Spleen (tissue), 11 donors: ENCODE measurements around the gene SLFNL1. TPM values are rescaled to one million over a fixed set of nuclear protein-coding genes. Genes with fewer than 3 reads are reported as not detected.

ENCODE experiments used
- DNase-seq: peaks from one replicate; pipeline ENCODE4 v3.0.0-alpha.2; 2020
- H3K27ac ChIP-seq, 8 donors: fragments of 200-600 bp; sonication (generic) in 7 of 8; 1 replicate in 4 of 8; 2 replicates in 4 of 8; pipeline versions ENCODE4 v1.5.0 to v1.8.0; 2016 to 2021; ENCODE audit warnings: inconsistent platforms in 4 of 8, mild to moderate bottlenecking in 4 of 8, moderate library complexity in 1 of 8
- H3K27me3 ChIP-seq, 7 donors: fragments of 200-600 bp; sonication (generic) in 6 of 7; replicated peaks in 1 of 7; 1 replicate in 4 of 7; 2 replicates in 3 of 7; pipeline versions ENCODE4 v1.5.0 to v1.8.0; 2016 to 2021; ENCODE audit warnings: inconsistent platforms in 3 of 7, mild to moderate bottlenecking in 1 of 7
- H3K36me3 ChIP-seq, 6 donors: fragments of 200-600 bp; sonication (generic) in 5 of 6; 1 replicate in 4 of 6; 2 replicates in 2 of 6; pipeline versions ENCODE4 v1.5.0 to v1.8.0; 2016 to 2021; ENCODE audit warnings: inconsistent platforms in 2 of 6
- H3K4me1 ChIP-seq, 6 donors: fragments of 200-600 bp; sonication (generic) in 5 of 6; 1 replicate in 3 of 6; 2 replicates in 3 of 6; pipeline versions ENCODE4 v1.5.0 to v1.8.0; 2016 to 2021; ENCODE audit warnings: inconsistent platforms in 3 of 6
- H3K4me3 ChIP-seq, 8 donors: fragments of 200-600 bp; sonication (generic) in 7 of 8; 1 replicate in 4 of 8; 2 replicates in 4 of 8; pipeline versions ENCODE4 v1.5.0 to v1.8.0; 2016 to 2021; ENCODE audit warnings: inconsistent platforms in 4 of 8, mild to moderate bottlenecking in 4 of 8, moderate library complexity in 2 of 8
- H3K9me3 ChIP-seq, 8 donors: fragments of 200-600 bp; sonication (generic) in 7 of 8; 1 replicate in 4 of 8; 2 replicates in 4 of 8; pipeline versions ENCODE4 v1.5.0 to v1.8.0; 2016 to 2021; ENCODE audit warnings: inconsistent platforms in 4 of 8
- POLR2A ChIP-seq, 3 donors: fragments of 450-650 bp; IDR thresholded peaks; one replicate each; pipeline ENCODE4 v1.5.1; 2017; ENCODE audit warnings: antibody characterized with exemption in 3 of 3, mild to moderate bottlenecking in 1 of 3
- POLR2AphosphoS5 ChIP-seq, 3 donors: sonication (generic); formaldehyde crosslinking; IDR thresholded peaks; one replicate each; pipeline ENCODE4 v1.5.1; 2017; ENCODE audit warnings: antibody characterized with exemption in 3 of 3
- WGBS, 5 donors: extraction: QIAGEN DNeasy Blood & Tissue Kit in 3 of 5; methylation state at CpG; one replicate each; pipeline versions ENCODE4 v1.1.5 to v1.1.7; 2013 to 2018; 5-methylcytosine and 5-hydroxymethylcytosine counted together
- intact Hi-C: fragments of 100-400 bp; cut with DNase I; formaldehyde crosslinking; loops from one replicate; pipeline ENCODE4 v1.15.0; 2023; ENCODE audit warnings: low total_unique reads
- polyA plus RNA-seq, 3 donors: library from polyadenylated mRNA; stranded (reverse); fragments of 200-250 nt; gene quantifications; one replicate each; pipeline ENCODE4 v1.2.1, GENCODE V29; 2013
- total RNA-seq, 7 donors: library from RNA; depleted of rRNA in 3 of 7; stranded (reverse); fragments of >200 nt in 3 of 7; fragmentation: NEBNext Ultra II Directional in 4 of 7; extraction: Animal tissue kit (Norgen Biotek cat#: 25700) in 4 of 7; gene quantifications; one replicate each; pipeline versions ENCODE4 v1.1.0 to v1.2.1, GENCODE V29; 2016 to 2021
- TF ChIP-seq, protein P1 (sequence below), 11 experiments: fragments of 200-600 bp in 7 of 11; fragments of 450-650 bp in 4 of 11; sonication (generic) in 4 of 11; IDR thresholded peaks in 8 of 11; conservative IDR thresholded peaks in 3 of 11; 1 replicate in 7 of 11; 2 replicates in 4 of 11; pipeline versions ENCODE4 v1.4.0 to v1.8.0; 2016 to 2021; ENCODE audit warnings: antibody characterized with exemption in 11 of 11, inconsistent platforms in 4 of 11, mild to moderate bottlenecking in 1 of 11
- donor health status: healthy with polysubstance abuse.
- donor health status: DM: no; HTN: no; CAD: no; lungs with moderate emphysema.
- donor health status: DM: no; HTN: no; CAD: no.
- donor health status: Bipolar disorder and iron deficiency.
- donor health status: healthy.
- donor health status: DM: no; HTN: no; CAD: no.
- donor health status: DM: yes; HTN: yes; CAD: no.

Gene SLFNL1
- total and polyA plus RNA-seq, 10 donors, result 0.21 to 1.7 (median 0.59) TPM

DNA sequence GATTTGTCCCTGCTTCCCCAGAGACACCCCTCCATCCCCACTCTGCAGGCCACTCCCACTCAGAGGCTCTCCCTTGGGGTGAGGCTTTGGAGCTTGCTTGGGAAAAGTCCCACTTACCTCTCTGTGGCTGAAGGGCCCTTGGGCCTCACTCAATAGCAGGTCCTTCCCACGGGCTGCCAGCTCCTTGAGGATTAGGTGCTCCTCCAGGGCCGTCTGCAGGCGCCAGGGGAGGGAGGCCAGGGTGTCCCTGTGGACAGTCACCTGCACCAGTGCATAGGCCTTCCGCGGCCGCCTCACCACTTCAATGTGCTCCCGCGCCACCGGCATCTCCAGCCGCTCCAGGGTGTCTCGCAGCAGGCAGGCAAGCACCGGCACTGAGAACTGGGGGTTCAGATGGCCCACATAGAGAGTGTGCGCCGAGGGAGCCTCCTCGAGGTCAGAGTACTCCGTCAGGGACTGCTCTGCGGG is 1.4 kb downstream of the SLFNL1 start:
- Histone ChIP-seq H3K4me1 (peaks cover 0 to 15% (median 7%) of the 10 kb centered on the region in 6 donors), H3K27me3 (no peaks in the 10 kb centered on the region), H3K9me3 (no peaks in the 10 kb centered on the region), H3K4me3 (no peak overlapping the region), H3K36me3 (peaks cover 0 to 68% (median 10%) of the 10 kb centered on the region in 6 donors), H3K27ac (no peak overlapping the region)
- intact Hi-C loops, result no loop called here
- no peak for DNase-seq
- TF ChIP-seq, protein P1, sequence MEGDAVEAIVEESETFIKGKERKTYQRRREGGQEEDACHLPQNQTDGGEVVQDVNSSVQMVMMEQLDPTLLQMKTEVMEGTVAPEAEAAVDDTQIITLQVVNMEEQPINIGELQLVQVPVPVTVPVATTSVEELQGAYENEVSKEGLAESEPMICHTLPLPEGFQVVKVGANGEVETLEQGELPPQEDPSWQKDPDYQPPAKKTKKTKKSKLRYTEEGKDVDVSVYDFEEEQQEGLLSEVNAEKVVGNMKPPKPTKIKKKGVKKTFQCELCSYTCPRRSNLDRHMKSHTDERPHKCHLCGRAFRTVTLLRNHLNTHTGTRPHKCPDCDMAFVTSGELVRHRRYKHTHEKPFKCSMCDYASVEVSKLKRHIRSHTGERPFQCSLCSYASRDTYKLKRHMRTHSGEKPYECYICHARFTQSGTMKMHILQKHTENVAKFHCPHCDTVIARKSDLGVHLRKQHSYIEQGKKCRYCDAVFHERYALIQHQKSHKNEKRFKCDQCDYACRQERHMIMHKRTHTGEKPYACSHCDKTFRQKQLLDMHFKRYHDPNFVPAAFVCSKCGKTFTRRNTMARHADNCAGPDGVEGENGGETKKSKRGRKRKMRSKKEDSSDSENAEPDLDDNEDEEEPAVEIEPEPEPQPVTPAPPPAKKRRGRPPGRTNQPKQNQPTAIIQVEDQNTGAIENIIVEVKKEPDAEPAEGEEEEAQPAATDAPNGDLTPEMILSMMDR (IDR thresholded peaks at IDR 0.05 in 8 of 11, conservative IDR thresholded peaks at IDR 0.05 in 3 of 11), result no peak
- no peak for TF ChIP-seq POLR2A (IDR thresholded peaks at IDR 0.05)
- TF ChIP-seq POLR2AphosphoS5 (IDR thresholded peaks at IDR 0.05), result peak in 1 of 3 donors; percentile 54
- WGBS, 5 donors, result 91 to 100% (median 95%) methylated on average over 9 to 17 of the region's 17 CpGs

DNA sequence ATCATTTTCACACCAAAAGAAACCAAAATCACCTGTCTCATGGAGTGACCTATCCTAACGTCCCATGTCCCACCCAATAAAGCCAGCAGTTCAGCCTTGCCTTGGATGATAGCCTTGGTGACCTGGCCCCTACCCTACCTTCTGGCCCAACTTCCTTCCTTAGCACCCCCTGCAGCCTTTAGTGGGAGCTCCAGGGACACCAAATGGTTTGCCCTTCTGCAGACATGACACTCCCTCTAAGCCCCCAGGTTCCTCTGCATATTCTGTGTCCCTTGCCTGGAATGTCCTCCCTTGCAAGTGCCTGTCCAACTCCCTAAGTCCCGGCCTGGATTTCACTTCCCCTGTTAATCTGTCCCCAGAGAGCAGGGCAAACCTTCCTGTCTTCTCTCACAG is 2.2 kb downstream of the SLFNL1 start:
- TF ChIP-seq POLR2A (IDR thresholded peaks at IDR 0.05) (no peak), POLR2AphosphoS5 (IDR thresholded peaks at IDR 0.05) (no peak)
- TF ChIP-seq, protein P1 (IDR thresholded peaks at IDR 0.05 in 8 of 11, conservative IDR thresholded peaks at IDR 0.05 in 3 of 11), result no peak
- no peaks in the 10 kb centered on the region for H3K9me3 ChIP-seq
- H3K27me3 ChIP-seq, result no peaks in the 10 kb centered on the region
- WGBS, 5 donors, result 47 to 66% (median 60%) methylated on average over 2 of the region's 2 CpGs
- intact Hi-C loops, result no loop called here
- peaks cover 0 to 23% (median 7%) of the 10 kb centered on the region in 6 donors for H3K4me1 ChIP-seq
- no peak overlapping the region for H3K27ac ChIP-seq
- no peak overlapping the region for H3K4me3 ChIP-seq
- no peak for DNase-seq
- H3K36me3 ChIP-seq, result peaks cover 0 to 68% (median 10%) of the 10 kb centered on the region in 6 donors

DNA sequence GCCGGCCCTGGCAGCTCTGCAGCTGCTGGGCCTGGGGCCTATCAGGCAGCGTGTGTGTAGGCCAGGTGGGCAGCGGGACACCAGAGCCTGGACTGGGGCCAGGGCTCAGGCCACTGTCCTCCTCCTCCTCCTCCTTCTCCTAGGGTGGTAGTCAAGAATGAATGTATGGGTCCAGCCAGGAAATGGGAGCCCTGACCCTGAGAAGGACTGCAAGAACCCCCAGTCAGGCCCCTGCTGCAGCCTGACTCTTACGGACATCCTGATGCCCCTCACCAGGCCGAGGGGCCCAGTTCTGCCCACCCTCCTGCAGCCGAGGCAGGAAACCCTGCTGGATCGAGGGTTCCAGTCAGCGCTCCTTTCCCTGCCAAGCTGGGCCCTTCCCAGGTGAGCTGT is 3.5 kb downstream of the SLFNL1 start:
- TF ChIP-seq POLR2AphosphoS5 (IDR thresholded peaks at IDR 0.05), result peak in 1 of 3 donors; percentile 32
- TF ChIP-seq, protein P1 (IDR thresholded peaks at IDR 0.05 in 8 of 11, conservative IDR thresholded peaks at IDR 0.05 in 3 of 11), result no peak
- WGBS, 5 donors, result 91 to 97% (median 96%) methylated on average over 5 to 8 of the region's 8 CpGs; no CpG with 5 or more reads in 1 of the 5 donors
- Histone ChIP-seq H3K36me3 (peaks cover 0 to 66% (median 10%) of the 10 kb centered on the region in 6 donors), H3K4me1 (peaks cover 0 to 36% (median 14%) of the 10 kb centered on the region in 6 donors), H3K27me3 (no peaks in the 10 kb centered on the region), H3K4me3 (no peak overlapping the region), H3K27ac (no peak overlapping the region), H3K9me3 (no peaks in the 10 kb centered on the region)
- intact Hi-C loops, result no loop called here
- no peak for DNase-seq

DNA sequence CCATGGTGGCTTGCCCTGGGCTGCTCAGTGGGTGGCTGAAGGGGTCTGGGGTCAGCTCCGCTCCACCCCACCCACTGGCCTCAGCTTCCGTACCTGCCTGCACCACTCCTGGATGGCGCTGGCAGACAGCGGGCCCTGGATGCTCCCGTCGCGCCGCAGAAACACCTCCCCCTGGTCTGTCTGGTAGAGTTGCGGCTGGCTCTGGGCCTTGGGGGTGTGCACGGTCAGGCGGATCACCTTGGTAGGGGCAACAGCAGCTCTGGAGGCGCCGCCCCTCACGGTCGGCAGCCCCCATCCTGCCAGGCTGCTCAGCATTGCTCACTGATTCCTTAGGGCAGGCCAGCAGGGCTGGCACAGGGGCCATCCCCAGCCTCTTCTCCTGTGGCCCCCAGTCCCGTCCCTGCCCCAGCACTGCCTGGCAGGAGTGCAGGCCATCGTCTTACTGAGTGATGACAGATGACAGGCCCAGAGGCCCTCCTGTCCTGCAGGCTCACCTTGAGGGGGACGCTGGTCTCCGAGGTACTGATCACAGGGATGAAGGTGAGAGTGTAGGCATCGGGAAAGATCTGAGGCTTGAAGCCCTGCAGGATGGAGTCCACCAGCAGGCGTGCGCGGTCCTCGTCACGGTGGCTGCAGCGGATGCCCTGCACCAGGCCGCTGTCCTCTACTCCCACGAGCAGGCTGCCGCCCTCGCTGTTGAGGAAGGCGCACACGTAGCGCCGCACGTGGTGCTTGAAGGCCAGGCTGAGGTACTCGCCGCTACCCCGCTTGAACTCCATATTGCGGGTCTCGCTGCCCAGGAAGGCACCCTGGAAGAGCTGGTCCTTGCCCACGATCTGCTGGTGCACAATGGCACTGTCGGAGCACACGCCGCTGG is 4.1 kb downstream of the SLFNL1 start:
- intact Hi-C loops, result no loop called here
- Histone ChIP-seq H3K4me1 (peaks cover 0 to 39% (median 14%) of the 10 kb centered on the region in 6 donors), H3K36me3 (peaks cover 0 to 70% (median 15%) of the 10 kb centered on the region in 6 donors), H3K4me3 (no peak overlapping the region), H3K27me3 (no peaks in the 10 kb centered on the region), H3K9me3 (no peaks in the 10 kb centered on the region), H3K27ac (no peak overlapping the region)
- WGBS, 5 donors, result 95 to 98% (median 97%) methylated on average over 11 to 44 of the region's 44 CpGs
- TF ChIP-seq POLR2AphosphoS5 (IDR thresholded peaks at IDR 0.05) (peak in 2 of 3 donors; percentile 34 to 49), POLR2A (IDR thresholded peaks at IDR 0.05) (no peak)
- no peak for DNase-seq
